K562 (cell line): ENCODE results near the gene OSBPL1A. TPM values are rescaled to one million over a fixed set of nuclear protein-coding genes. Genes with fewer than 3 reads are reported as not detected.

Source experiments
- ATAC-seq: fragments of 200-7000 bp; cut with Tn5 transposase; 3 replicates; pipeline ENCODE4 v1.9.1; 2020; ENCODE audit warnings: moderate library complexity
- BruUV-seq: library from RNA; stranded (reverse); fragments of 400-500 nt; replicated peaks from 2 replicates; lab custom pipeline; 2021; lab: Mats Ljungman, UMichigan
- CTCF ChIA-PET: fragments of 300-600 bp; formaldehyde crosslinking; extraction: SDS; loops from one replicate; lab custom pipeline; 2021; ENCODE audit warnings: low intra/inter-chr PET ratio; lab: Yijun Ruan, JAX
- POLR2A ChIA-PET: fragments of 300-600, 350-650 bp; sonication (Branson Sonifier 250); formaldehyde crosslinking; extraction: SDS; loops from one replicate; lab custom pipeline; 2021; ENCODE audit warnings: antibody characterized with exemption, inconsistent platforms; lab: Yijun Ruan, JAX
- DNase-seq, 4 experiments: peaks; one replicate each; pipeline versions ENCODE4 v3.0.0 to v3.0.0-alpha.2; 2011 to 2018; ENCODE audit warnings: low spot score in 3 of 4, mixed read lengths in 3 of 4; ENCODE audit errors: extremely low read depth in 1 of 4
- FAIRE-seq: peaks from 2 replicates; lab custom pipeline; 2011; peaks lifted over from hg19 to GRCh38; lab: Jason Lieb, UNC
- H2AFZ ChIP-seq: 2 replicates; pipeline ENCODE4 v1.6.0; 2011; ENCODE audit warnings: low read depth, low read length, control low read depth, inconsistent platforms
- H3K27ac ChIP-seq: fragments of 200-600 bp; 3 replicates; pipeline ENCODE4 v1.8.0; 2011; ENCODE audit warnings: low read depth, mild to moderate bottlenecking, control low read depth, inconsistent platforms, low read length, moderate library complexity, mixed read lengths; ENCODE audit errors: extremely low read depth
- H3K27me3 ChIP-seq, 2 experiments: fragments of 300-600 bp in 1 of 2; 2 replicates in 1 of 2; 3 replicates in 1 of 2; pipeline versions ENCODE4 v1.6.0 to v1.8.0; 2011; ENCODE audit warnings: inconsistent platforms in 2 of 2, low read length in 2 of 2, mild to moderate bottlenecking in 1 of 2, mixed read lengths in 1 of 2, moderate library complexity in 1 of 2; ENCODE audit not compliant: control insufficient read depth in 2 of 2, insufficient read depth in 2 of 2
- H3K36me3 ChIP-seq: fragments of 300-600 bp; 3 replicates; pipeline ENCODE4 v1.8.0; 2011; ENCODE audit warnings: mild to moderate bottlenecking, low read length, inconsistent platforms; ENCODE audit not compliant: control insufficient read depth, insufficient read depth
- H3K4me1 ChIP-seq, 2 experiments: fragments of 200-600 bp in 1 of 2; replicated peaks in 1 of 2; 2 replicates in 1 of 2; 3 replicates in 1 of 2; pipeline versions ENCODE4 v1.5.1 to v1.8.0; 2011; ENCODE audit warnings: inconsistent platforms in 2 of 2, low read length in 2 of 2, mild to moderate bottlenecking in 1 of 2, mixed read lengths in 1 of 2, moderate library complexity in 1 of 2; ENCODE audit not compliant: control insufficient read depth in 2 of 2, insufficient read depth in 2 of 2
- H3K4me2 ChIP-seq: 2 replicates; pipeline ENCODE4 v1.6.1; 2011; ENCODE audit warnings: low read length, control low read depth, inconsistent platforms, mixed read lengths; ENCODE audit not compliant: insufficient read depth
- H3K4me3 ChIP-seq: fragments of 200-600 bp; sonication (generic), shearing (Covaris generic); 2 replicates; pipeline ENCODE4 v1.5.1; 2016; ENCODE audit warnings: control low read depth, inconsistent platforms
- H3K79me2 ChIP-seq: fragments of 200-600 bp; 3 replicates; pipeline ENCODE4 v1.8.0; 2011; ENCODE audit warnings: low read length, inconsistent platforms; ENCODE audit not compliant: control insufficient read depth, insufficient read depth
- H3K9ac ChIP-seq, 2 experiments: 2 replicates each; pipeline versions ENCODE4 v1.6.0 to v1.6.1; 2011; ENCODE audit warnings: low read depth in 2 of 2, low read length in 2 of 2, control low read depth in 1 of 2, inconsistent platforms in 1 of 2, mild to moderate bottlenecking in 1 of 2, mixed read lengths in 1 of 2; ENCODE audit not compliant: insufficient read depth in 1 of 2
- H3K9me1 ChIP-seq: one replicate; pipeline ENCODE4 v1.6.0; 2011; ENCODE audit warnings: inconsistent platforms, mild to moderate bottlenecking, low read length, moderate library complexity; ENCODE audit not compliant: control insufficient read depth, insufficient read depth
- H3K9me3 ChIP-seq: replicated peaks from 2 replicates; pipeline ENCODE4 v1.5.1; 2011; ENCODE audit warnings: low read depth, low read length, inconsistent platforms; ENCODE audit not compliant: control insufficient read depth, insufficient read depth
- H4K20me1 ChIP-seq: replicated peaks from 2 replicates; pipeline ENCODE4 v1.6.1; 2011; ENCODE audit warnings: low read length, inconsistent platforms, mixed read lengths; ENCODE audit not compliant: control insufficient read depth, insufficient read depth
- LEF1 ChIP-seq: fragments of 450-650 bp; IDR thresholded peaks from 2 replicates; pipeline ENCODE4 v1.6.1; 2016; ENCODE audit warnings: mild to moderate bottlenecking
- PML ChIP-seq: IDR thresholded peaks from 2 replicates; pipeline ENCODE4 v1.6.1; 2012; ENCODE audit warnings: low read length, inconsistent platforms
- POLR3A ChIP-seq: IDR thresholded peaks from 2 replicates; pipeline ENCODE4 v1.6.1; 2011; ENCODE audit warnings: borderline replicate concordance, mild to moderate bottlenecking, moderate library complexity; ENCODE audit not compliant: insufficient read length, insufficient read depth; ENCODE audit errors: extremely low read depth
- TBP ChIP-seq: optimal IDR thresholded peaks from 2 replicates; pipeline ENCODE3; 2011; ENCODE audit warnings: low read depth, low read length, improper control_type of control experiment
- WGBS: fragments of 100-300 bp; shearing (Covaris generic); methylation state at CpG from one replicate; pipeline ENCODE4 v1.1.6; 2016; ENCODE audit warnings: low coverage, mixed read lengths; ENCODE audit not compliant: insufficient coverage; ENCODE audit errors: missing lambda C conversion rate; 5-methylcytosine and 5-hydroxymethylcytosine counted together
- in situ Hi-C: fragments of 300-500 bp; cut with MboI; formaldehyde crosslinking; loops from 4 replicates; pipeline ENCODE4 v1.15.0; 2018; ENCODE audit warnings: inconsistent platforms, mixed read lengths
- intact Hi-C: fragments of 100-400 bp; cut with micrococcal nuclease; formaldehyde crosslinking; loops from 2 replicates; pipeline ENCODE4 v1.14.2; 2022
- polyA plus RNA-seq, 8 experiments: library from polyadenylated mRNA; depleted of rRNA in 4 of 8; stranded (reverse) in 5 of 8; unstranded in 3 of 8; fragments of >200 nt; fragmentation: Nextera tagmentation in 2 of 8; fragmentation: Illumina TruSeq in 1 of 8; extraction: Ambion mirVana in 2 of 8; extraction: Trizol in 1 of 8; gene quantifications; 2 replicates each; pipeline versions ENCODE4 v1.2.1 to v1.2.3, GENCODE V29; 2011 to 2014; ENCODE audit warnings: inconsistent platforms in 1 of 8, missing spikeins in 1 of 8
- total RNA-seq, 7 experiments: library from RNA; depleted of rRNA in 6 of 7; stranded (reverse); fragments of >200 nt in 6 of 7; fragmentation: Illumina TruSeq in 2 of 7; extraction: Trizol in 2 of 7; gene quantifications; 2 replicates each; pipeline versions ENCODE4 v1.2.1 to v1.2.3, GENCODE V29; 2011 to 2021; ENCODE audit warnings: low replicate concordance in 1 of 7
- TF ChIP-seq, protein P1 (sequence below): sonication (generic); formaldehyde crosslinking; IDR thresholded peaks from 2 replicates; pipeline ENCODE4 v1.8.0; 2023; ENCODE audit warnings: mild to moderate bottlenecking, missing genetic modification reagents

The OSBPL1A gene
- total and polyA plus RNA-seq, 9 of the 15 experiments (the other 6 are each of a cell fraction or from before 2014, with no cell fraction given): 0.40 to 0.49 TPM; not detected in 7

DNA sequence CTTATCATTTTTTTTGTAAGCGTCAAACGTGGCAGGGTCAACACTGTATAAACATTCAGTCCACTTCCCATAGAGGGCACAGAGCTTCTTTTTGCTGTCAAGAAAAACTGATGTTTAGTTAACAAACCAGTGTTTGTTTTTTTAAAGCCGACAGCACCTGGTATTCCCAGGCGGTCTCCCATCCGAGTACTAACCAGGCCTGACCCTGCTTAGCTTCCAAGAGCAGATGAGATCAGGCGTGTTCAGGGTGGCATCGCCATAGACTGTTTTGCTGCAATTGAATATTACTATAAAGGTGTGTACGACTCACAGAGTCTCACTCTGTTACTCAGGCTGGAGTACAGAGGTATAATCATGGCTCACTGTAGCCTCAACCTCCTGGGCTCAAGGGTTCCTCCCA, 227.3 kb downstream of the OSBPL1A start:
- H3K9me1 ChIP-seq: no peaks in the 10 kb centered on the region
- H4K20me1 ChIP-seq: no peaks in the 10 kb centered on the region
- no peak overlapping the region for H3K4me2 ChIP-seq
- no peaks in the 10 kb centered on the region for H3K79me2 ChIP-seq
- no TSS peak for BruUV-seq
- in situ Hi-C loops: loop anchor here (10.0 kb wide), 1 partner anchor 314 kb away; no protein-coding TSS in a partner anchor
- FAIRE-seq (no peak), ATAC-seq (no peak), DNase-seq (peak in 1 of 4 experiments; percentile 8)
- no peak overlapping the region for H3K9ac ChIP-seq
- H3K4me3 ChIP-seq: no peak overlapping the region
- peak; percentile 57 for TF ChIP-seq POLR3A
- TF ChIP-seq LEF1: no peak
- TF ChIP-seq, protein P1, sequence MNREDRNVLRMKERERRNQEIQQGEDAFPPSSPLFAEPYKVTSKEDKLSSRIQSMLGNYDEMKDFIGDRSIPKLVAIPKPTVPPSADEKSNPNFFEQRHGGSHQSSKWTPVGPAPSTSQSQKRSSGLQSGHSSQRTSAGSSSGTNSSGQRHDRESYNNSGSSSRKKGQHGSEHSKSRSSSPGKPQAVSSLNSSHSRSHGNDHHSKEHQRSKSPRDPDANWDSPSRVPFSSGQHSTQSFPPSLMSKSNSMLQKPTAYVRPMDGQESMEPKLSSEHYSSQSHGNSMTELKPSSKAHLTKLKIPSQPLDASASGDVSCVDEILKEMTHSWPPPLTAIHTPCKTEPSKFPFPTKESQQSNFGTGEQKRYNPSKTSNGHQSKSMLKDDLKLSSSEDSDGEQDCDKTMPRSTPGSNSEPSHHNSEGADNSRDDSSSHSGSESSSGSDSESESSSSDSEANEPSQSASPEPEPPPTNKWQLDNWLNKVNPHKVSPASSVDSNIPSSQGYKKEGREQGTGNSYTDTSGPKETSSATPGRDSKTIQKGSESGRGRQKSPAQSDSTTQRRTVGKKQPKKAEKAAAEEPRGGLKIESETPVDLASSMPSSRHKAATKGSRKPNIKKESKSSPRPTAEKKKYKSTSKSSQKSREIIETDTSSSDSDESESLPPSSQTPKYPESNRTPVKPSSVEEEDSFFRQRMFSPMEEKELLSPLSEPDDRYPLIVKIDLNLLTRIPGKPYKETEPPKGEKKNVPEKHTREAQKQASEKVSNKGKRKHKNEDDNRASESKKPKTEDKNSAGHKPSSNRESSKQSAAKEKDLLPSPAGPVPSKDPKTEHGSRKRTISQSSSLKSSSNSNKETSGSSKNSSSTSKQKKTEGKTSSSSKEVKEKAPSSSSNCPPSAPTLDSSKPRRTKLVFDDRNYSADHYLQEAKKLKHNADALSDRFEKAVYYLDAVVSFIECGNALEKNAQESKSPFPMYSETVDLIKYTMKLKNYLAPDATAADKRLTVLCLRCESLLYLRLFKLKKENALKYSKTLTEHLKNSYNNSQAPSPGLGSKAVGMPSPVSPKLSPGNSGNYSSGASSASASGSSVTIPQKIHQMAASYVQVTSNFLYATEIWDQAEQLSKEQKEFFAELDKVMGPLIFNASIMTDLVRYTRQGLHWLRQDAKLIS (CRISPR knock-in tag): no peak
- peak; percentile 65 for TF ChIP-seq TBP
- no peak for TF ChIP-seq PML
- POLR2A ChIA-PET: interaction anchor here (0.5 kb wide), 1 partner anchor 32 kb away, joined by 3 read pairs; the partner anchor contains the start of gene CABYR
- 1% methylated on average over 8 of the region's 8 CpGs for WGBS
- CTCF ChIA-PET: no interaction called here
- no peak overlapping the region for H3K27ac ChIP-seq
- no peaks in the 10 kb centered on the region for H3K36me3 ChIP-seq
- no peaks in the 10 kb centered on the region for H3K9me3 ChIP-seq
- H3K4me1 ChIP-seq: no peaks in the 10 kb centered on the region
- peaks cover 17 to 22% of the 10 kb centered on the region in 2 experiments; a peak in 4 of 5 replicates for H3K27me3 ChIP-seq
- intact Hi-C loops: no loop called here
- H2AFZ ChIP-seq: no peak overlapping the region
